Activated CD4-positive, alpha-beta T cell treated with anti-CD3 and anti-CD28 coated beads, Interleukin-2, Interleukin-4, amounts not matched to agents 100 ng/mL and 50 ng/mL, durations not matched to agents 16 hours and 8 hours (primary cell): ENCODE measurements around the gene MTR.
"Not testable (repeated sequence)": the region's sequence is repeated elsewhere in the genome, so short reads cannot be mapped to it uniquely, and the experiment has no call there.

Experiments used
- DNase-seq: peaks from one replicate; pipeline ENCODE4 v3.0.0-alpha.2; 2020; ENCODE audit warnings: low spot score

Gene MTR

GRCh38 chr1:236907205-236907604 is 112.1 kb downstream of the MTR start:
- no peak for DNase-seq

- no peak for DNase-seq
Observed at GRCh38 chr1:236908669-236909068, 113.6 kb downstream of the MTR start.

DNA sequence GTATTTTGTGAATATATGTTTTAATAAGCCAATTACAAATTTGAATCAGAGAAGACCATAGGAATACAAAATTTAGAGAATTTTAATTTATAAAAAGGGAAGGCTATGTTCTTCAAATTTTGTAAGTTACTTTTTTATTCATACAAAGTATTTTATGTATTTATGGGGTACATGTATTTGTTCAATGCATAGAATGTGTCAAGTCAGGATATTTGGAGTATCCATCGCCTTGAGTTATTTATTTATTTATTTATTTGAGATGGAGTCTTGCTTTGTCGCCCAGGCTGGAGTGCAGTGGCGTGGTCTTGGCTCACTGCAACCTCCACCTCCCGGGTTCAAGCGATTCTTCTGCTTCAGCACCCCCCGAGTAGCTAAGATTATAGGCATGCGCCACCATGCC is 116.0 kb downstream of the MTR start:
- not testable (repeated sequence) for DNase-seq

GRCh38 chr1:236913371-236914037 is 118.4 kb downstream of the MTR start:
- DNase-seq = no peak

GRCh38 chr1:236914375-236914774 is 119.3 kb downstream of the MTR start:
- DNase-seq = no peak

GRCh38 chr1:236916131-236916800 is 121.2 kb downstream of the MTR start:
- no peak for DNase-seq

DNA sequence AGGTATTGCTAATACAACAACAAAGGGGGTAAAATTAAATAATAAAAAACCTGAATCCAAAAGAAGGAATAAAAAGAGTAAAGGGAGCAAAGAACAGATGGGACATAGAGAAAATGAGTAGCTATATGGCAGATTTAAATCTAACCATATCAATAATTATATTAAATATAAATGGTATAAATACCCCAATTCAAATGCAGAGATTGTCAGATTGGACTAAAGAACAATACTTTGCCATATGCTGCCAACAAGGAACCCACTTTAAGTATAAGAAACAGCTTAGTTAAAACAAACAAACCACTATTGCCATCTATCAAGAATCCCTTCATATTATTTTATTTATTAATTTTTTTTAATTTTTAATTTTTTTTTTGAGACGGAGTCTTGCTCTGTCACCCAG is 122.4 kb downstream of the MTR start:
- no peak for DNase-seq

- no peak for DNase-seq
Observed at GRCh38 chr1:236920286-236920894, 125.3 kb downstream of the MTR start.

DNA sequence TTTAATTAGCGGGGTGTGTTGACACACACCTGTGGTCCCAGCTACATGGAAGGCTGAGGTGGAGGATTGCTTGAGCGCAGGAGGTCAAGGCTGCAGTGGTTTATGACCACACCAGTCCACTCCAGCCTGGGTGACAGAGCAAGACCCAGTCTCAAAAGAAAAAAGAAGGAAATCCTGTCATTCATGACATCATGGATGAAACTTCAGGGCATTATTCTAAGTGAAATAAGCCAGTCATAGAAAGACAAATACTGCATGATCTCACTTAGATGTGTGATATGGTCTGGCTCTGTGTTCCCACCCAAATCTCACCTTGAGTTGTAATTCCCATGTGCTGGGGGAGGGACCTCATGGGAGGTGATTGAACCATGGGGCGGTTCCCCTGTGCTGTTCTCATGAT is 126.5 kb downstream of the MTR start:
- no peak for DNase-seq

DNA sequence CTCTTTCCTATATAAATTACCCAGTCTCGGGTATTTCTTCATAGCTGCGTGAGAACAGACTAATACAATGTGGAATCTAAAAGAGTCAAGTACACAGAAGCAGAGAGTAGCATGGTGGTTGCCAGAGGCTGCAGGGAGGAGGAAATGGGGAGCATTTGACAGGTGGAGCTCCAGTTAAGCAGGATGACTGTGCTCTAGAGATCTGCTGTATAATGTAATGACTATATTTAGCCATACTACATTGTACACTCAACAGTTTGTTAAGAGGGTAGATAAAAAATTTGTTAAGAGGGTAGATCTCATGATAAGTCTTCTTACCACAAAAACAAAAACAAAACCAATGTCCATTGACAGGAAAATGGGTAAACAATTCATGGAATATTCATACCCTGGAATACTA is 127.1 kb downstream of the MTR start:
- no peak for DNase-seq

- DNase-seq = no peak
Observed at GRCh38 chr1:236925386-236925785, 130.3 kb downstream of the MTR start.

DNA sequence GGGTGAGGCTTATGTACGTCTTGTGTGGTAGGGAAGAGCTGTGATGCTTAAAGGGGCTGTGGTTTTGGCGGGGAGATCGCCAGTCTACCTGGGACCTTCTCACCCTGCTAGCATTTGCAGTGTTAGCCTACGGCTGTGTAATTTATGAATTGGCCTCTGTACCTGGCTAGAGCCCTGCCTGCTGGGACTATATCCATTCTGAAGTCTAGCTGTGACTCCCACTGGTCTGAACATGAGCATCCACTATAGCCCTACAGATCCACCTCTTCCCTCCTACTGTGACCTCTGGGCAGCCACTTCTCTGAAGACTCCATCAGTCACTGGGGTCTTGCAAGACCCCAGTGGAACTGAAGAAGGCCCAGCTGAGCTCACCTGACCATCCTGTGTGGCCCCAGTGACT is 135.4 kb downstream of the MTR start:
- DNase-seq = no peak

- DNase-seq = no peak
Observed at GRCh38 chr1:236938760-236939159, 143.7 kb downstream of the MTR start.

- DNase-seq = no peak
Observed at GRCh38 chr1:236942431-236942830, 147.3 kb downstream of the MTR start.

- no peak for DNase-seq
Observed at GRCh38 chr1:236944556-236944955, 149.5 kb downstream of the MTR start.

DNA sequence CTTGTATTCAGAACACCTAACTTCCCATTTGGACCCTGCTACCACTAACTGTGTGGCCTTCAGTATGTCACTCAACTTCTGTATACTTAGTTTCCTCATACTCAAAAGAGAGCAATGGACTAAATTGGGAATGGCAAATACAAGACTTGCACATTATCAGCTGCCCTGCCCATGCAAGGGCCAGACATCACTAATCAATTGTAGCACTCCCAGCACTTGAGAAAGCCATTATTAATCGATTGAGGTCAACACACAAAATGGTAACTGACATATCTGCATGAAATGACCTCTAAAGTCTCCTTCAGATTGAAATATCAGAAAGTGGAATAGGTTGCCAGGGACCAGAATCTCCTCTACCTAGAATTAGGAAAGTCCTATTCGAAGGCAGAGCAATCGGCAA is 149.9 kb downstream of the MTR start:
- no peak for DNase-seq

DNA sequence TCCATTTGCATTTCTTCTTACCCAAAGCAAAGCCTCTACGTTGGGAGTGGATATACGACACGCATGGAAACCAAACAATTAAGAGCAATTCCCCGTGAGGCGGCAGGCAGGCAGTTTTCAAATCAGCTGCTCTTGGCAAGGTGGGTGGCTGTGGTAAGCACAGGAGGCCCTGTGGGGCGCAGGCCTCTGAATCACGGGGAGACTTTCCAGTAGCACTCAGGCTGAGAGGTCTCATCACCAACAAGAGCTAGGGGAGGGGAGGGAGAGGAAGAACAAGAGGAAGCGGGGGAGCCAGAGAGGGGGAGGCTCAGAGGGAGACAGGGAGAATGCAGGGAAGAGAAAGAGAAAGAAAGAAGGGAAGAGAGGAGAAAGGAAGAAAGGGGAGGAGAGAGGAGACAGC is 152.7 kb downstream of the MTR start:
- DNase-seq = no peak

DNA sequence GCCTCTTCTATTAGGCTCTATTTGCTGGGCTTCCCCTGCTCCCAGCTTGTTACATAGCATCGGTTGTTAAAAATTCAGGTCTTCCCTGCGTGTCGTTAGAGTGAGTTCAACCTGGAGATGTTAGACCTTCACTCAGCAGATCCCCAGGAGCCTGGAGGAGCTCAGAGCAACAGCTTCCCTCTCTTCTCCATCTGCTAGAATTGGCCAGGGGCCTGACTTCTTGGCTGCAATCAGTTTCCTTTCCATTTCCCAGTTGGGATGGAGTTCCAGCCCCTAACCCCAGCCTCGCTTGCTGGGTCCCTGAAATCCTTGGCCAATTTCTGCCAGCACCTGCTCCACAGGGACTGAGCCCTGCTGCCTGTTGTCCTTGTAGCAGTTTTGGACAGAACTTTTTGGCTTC is 153.3 kb downstream of the MTR start:
- no peak for DNase-seq

- DNase-seq = no peak
Observed at GRCh38 chr1:236948996-236949395, 153.9 kb downstream of the MTR start.

- no peak for DNase-seq
Observed at GRCh38 chr1:236950365-236950764, 155.3 kb downstream of the MTR start.

DNA sequence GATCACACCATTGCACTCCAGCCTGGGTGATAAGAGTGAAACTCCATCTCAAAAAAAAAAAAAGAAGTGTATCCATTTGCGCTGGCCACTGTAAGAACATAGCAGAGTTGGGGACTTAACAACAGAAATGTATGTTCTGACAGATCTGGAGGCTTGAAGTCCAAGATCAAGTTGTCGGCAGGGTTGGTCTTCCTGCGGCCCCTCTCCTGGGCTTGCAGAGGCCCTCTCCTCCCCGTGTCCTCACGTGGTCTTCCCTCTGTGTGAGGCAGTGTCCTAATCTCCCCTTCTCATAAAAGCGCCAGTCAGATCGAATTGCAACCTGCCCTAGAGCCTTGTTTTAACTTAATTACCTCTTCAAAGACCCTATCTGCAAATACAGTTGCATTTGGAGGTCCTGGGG is 156.6 kb downstream of the MTR start:
- DNase-seq = no peak

DNA sequence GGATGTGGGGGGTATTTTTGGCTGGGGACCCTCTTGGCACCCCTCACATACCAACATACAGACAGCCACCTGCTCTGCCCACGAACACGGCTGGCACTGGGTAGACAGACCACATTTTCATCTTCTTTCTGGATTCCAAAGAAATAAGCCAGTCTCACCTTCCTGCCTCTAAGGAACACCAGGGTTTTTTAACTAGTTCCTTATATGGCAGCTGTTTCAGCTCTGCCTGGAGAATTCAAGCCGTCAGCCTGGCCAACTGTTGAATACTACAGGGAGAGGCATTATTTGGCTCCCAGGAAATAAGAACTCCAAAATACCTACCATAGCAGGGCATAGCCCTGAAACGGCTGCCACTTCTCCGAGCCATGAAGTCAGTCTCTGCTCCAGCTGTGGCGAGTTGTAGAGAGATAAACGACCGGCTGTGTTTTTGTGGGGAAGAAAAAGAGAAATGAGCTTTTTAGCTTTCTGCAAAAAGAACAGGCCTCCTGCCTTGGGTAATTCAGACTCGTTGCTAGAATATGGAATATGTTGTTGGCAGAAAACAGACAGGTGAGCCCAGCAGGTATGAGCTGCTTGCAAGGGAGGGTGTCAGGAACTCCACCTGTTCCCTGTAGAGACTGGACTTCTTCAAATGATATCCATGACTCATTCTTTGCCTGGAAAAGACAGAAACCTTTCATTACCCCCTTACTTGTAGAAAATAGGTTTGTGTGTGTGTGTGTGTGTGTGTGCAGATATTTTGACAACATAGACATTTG is 157.3 kb downstream of the MTR start:
- no peak for DNase-seq

DNA sequence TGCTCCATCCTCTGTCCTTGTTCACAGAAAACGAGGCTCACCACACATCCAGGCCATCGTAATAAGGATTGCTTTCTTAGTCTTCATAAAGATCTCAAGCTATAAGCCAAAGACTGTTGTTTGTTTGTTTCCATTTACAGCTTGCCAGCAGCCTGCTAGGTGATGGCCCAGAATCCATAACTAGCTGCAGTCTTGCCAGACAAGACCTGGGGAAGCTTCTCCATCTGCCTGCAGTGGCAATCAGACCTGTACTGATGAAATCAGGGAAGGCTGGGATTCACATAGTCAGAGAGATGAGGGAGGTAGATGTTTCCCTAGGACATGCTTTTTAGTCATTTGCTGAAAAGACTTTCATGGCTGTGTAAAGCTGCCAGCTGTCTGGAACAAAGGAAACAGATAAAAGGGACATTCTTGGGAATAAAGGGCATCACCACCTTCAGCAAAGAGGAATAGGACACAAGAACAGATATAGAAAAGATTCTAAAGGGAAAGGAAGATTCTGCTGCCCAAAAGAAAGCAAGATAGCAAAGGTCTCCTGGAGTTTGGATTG is 158.1 kb downstream of the MTR start:
- DNase-seq = no peak
